ENCODE results near the gene GPC4. TPM values are rescaled to one million over a fixed set of nuclear protein-coding genes. Genes with fewer than 3 reads are reported as not detected.

GPC4 gene
- total RNA-seq, 1 donor from 2014 or later = 49.1 TPM

DNA sequence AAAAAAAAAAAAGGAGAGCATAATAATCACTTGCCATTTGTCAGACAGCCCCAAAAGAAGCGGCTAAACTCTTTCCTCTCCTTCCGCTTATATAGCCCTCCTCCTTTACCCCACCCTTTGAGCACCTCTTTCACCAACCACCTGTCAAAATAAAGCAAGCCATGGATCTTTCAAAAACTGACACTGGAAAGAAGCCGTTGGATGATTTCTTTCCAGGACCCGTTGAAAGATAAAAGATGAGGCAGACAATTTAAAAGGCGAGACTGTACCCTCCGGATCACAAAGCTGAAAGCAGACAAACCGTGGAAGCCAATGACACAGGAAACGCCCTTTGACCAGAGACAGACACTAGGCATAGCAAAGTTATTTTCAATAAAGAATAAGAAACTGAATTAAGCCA, 22.6 kb downstream of the GPC4 start:
- Histone ChIP-seq H3K9me3 (ENCODE audit: control insufficient read depth in 3 of 3, low read length in 3 of 3) (no peaks in the 10 kb centered on the region), H3K9ac (ENCODE audit: low read depth in 1 of 3, low read length in 3 of 3) (no peak overlapping the region), H3K27me3 (ENCODE audit: control insufficient read depth in 3 of 3, insufficient read depth in 3 of 3, low read length in 3 of 3) (peaks cover 0 to 6% (median 0%) of the 10 kb centered on the region in 3 donors), H3K36me3 (ENCODE audit: control insufficient read depth in 3 of 3, insufficient read depth in 3 of 3, low read length in 3 of 3) (no peaks in the 10 kb centered on the region), H3K27ac (ENCODE audit: low read depth, low read length) (no peak overlapping the region), H3K4me1 (ENCODE audit: control insufficient read depth in 3 of 3, insufficient read depth in 3 of 3, low read length in 3 of 3) (peaks cover 3 to 11% (median 4%) of the 10 kb centered on the region in 3 donors), H3K4me3 (ENCODE audit: low read length in 3 of 3) (no peak overlapping the region)

DNA sequence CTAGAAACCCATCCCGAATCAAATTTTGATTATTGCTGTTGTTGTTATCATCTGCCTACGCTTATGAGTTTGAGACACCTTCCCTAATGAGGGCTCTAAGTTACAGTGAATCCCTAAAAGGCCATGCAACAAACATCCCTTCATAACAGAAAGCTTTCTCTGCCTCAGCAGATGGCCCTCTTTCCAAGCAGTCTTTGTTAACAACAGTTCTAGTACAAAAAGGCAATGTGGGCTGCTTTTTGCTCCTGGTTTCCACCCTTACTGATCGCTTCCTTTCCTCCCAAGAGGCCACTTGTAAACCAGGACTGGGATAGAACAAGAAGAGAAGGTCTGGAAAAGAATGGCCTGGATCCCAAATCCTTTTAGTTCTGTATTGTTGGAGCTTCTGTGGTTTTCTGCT, 24.2 kb downstream of the GPC4 start:
- no peak overlapping the region for H3K9ac ChIP-seq (ENCODE audit: low read depth in 1 of 3, low read length in 3 of 3)
- H3K27ac ChIP-seq (ENCODE audit: low read depth, low read length) = no peak overlapping the region
- peaks cover 3 to 15% (median 4%) of the 10 kb centered on the region in 3 donors for H3K4me1 ChIP-seq (ENCODE audit: control insufficient read depth in 3 of 3, insufficient read depth in 3 of 3, low read length in 3 of 3)
- no peaks in the 10 kb centered on the region for H3K36me3 ChIP-seq (ENCODE audit: control insufficient read depth in 3 of 3, insufficient read depth in 3 of 3, low read length in 3 of 3)
- H3K27me3 ChIP-seq (ENCODE audit: control insufficient read depth in 3 of 3, insufficient read depth in 3 of 3, low read length in 3 of 3) = peaks cover 0 to 6% (median 0%) of the 10 kb centered on the region in 3 donors
- H3K4me3 ChIP-seq (ENCODE audit: low read length in 3 of 3) = no peak overlapping the region
- H3K9me3 ChIP-seq (ENCODE audit: control insufficient read depth in 3 of 3, low read length in 3 of 3) = no peaks in the 10 kb centered on the region

DNA sequence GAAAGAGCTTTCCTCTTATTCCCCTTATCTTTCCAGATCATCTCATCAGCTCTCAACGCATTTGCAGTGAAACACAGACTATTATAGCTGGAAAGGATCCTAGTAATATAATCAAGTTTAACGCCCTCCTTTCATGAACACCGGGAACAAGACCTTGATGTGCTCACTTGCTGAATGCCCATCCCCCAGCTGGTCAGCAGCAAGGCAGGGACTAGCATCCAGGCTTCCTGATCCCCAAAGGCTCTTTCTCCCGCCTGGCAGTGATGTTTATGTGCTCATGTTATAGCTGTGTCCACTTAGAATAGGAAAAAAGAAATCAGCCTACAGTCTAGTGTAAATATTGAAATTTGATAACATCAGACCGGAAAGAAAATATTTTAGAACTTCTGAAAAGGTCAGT, 24.6 kb downstream of the GPC4 start:
- Histone ChIP-seq H3K4me3 (ENCODE audit: low read length in 3 of 3) (no peak overlapping the region), H3K27ac (ENCODE audit: low read depth, low read length) (no peak overlapping the region), H3K36me3 (ENCODE audit: control insufficient read depth in 3 of 3, insufficient read depth in 3 of 3, low read length in 3 of 3) (no peaks in the 10 kb centered on the region), H3K27me3 (ENCODE audit: control insufficient read depth in 3 of 3, insufficient read depth in 3 of 3, low read length in 3 of 3) (peaks cover 0 to 6% (median 0%) of the 10 kb centered on the region in 3 donors), H3K9me3 (ENCODE audit: control insufficient read depth in 3 of 3, low read length in 3 of 3) (no peaks in the 10 kb centered on the region), H3K9ac (ENCODE audit: low read depth in 1 of 3, low read length in 3 of 3) (no peak overlapping the region), H3K4me1 (ENCODE audit: control insufficient read depth in 3 of 3, insufficient read depth in 3 of 3, low read length in 3 of 3) (peaks cover 3 to 15% (median 4%) of the 10 kb centered on the region in 3 donors)

DNA sequence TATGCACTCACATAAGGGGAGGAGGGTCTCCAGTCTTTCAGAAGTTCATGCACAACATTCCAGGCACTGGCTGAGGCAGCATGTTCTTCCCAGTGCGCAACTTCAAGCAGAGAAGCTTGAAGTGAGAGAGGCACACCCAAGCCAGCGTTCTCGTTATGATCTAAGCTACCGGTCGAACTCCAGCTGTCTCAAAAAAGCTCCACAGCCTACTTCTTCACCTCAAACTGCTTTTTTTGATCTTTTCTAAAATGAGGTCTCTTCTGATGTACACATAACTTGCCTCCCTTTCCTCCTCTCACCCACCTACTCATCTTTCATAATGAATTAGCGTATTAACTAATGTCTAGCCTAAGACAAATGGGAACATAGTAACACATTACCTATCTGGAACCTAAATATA, 25.3 kb downstream of the GPC4 start:
- Histone ChIP-seq H3K4me1 (ENCODE audit: control insufficient read depth in 3 of 3, insufficient read depth in 3 of 3, low read length in 3 of 3) (peaks cover 3 to 15% (median 4%) of the 10 kb centered on the region in 3 donors), H3K9ac (ENCODE audit: low read depth in 1 of 3, low read length in 3 of 3) (no peak overlapping the region), H3K9me3 (ENCODE audit: control insufficient read depth in 3 of 3, low read length in 3 of 3) (no peaks in the 10 kb centered on the region), H3K27ac (ENCODE audit: low read depth, low read length) (no peak overlapping the region), H3K27me3 (ENCODE audit: control insufficient read depth in 3 of 3, insufficient read depth in 3 of 3, low read length in 3 of 3) (peaks cover 0 to 6% (median 0%) of the 10 kb centered on the region in 3 donors), H3K36me3 (ENCODE audit: control insufficient read depth in 3 of 3, insufficient read depth in 3 of 3, low read length in 3 of 3) (no peaks in the 10 kb centered on the region), H3K4me3 (ENCODE audit: low read length in 3 of 3) (no peak overlapping the region)

DNA sequence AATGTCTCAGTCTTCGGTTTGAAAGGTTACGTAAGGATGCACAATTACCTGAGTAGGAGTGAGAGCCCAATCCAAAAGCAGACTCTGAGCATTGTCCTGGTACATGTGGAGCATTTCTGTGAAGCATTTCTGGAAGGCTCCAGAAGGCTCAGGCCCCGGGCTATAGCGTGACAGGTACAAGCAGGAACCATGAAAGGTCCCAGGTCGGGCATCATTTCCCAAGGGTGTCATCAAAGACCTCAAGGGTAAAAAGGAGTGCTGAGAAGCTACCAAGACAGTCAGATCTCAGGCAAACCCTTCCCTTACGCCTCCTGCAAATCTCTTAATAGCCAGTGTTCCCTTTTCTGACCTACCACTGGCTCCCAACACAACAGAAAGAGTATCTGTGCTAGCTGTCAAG, 30.8 kb downstream of the GPC4 start:
- Histone ChIP-seq H3K27ac (ENCODE audit: low read depth, low read length) (no peak overlapping the region), H3K9me3 (ENCODE audit: control insufficient read depth in 3 of 3, low read length in 3 of 3) (no peaks in the 10 kb centered on the region), H3K4me3 (ENCODE audit: low read length in 3 of 3) (no peak overlapping the region), H3K36me3 (ENCODE audit: control insufficient read depth in 3 of 3, insufficient read depth in 3 of 3, low read length in 3 of 3) (no peaks in the 10 kb centered on the region), H3K4me1 (ENCODE audit: control insufficient read depth in 3 of 3, insufficient read depth in 3 of 3, low read length in 3 of 3) (peaks cover 2 to 4% (median 3%) of the 10 kb centered on the region in 3 donors), H3K27me3 (ENCODE audit: control insufficient read depth in 3 of 3, insufficient read depth in 3 of 3, low read length in 3 of 3) (no peaks in the 10 kb centered on the region), H3K9ac (ENCODE audit: low read depth in 1 of 3, low read length in 3 of 3) (no peak overlapping the region)

DNA sequence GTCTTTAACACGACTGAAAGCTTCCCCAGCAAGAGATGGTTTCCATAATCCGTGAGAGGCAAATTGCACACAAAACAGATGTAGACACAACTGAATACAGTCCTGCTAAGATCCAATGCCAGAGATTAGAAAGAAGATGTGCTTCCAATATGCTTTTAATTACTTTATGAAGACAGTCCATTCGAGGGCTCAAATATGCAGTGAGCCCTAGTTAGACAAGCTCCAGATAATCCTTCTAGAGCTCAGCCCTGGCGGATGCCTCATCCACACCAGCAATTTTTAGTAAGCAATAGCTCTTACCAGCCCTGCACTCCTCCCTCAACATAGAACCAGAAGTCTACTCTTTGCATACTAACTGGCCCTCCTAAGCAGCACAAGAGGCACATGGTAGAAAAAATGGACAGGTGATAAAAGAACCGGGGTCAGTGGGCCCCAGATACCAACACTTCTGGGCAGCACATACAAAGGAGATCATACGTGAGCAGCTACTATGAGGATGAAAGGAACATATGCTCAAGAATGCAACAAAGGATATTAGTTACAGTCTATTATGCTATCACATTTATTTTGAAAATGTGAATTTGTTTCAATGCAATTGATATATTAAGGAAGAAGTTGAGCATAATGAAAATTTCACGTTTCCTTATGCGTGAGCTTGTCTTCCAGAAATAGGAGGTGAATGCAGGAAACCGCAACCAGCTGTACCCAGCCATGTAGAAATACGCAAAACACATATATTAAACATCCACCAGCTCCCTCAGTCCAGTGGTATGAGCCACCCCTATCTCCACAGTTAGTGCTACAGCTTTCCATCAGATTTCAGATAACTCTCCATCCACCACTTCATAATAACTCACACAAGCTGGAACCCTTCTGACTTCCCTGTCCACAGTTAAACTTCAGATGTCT, 34.3 kb downstream of the GPC4 start:
- Histone ChIP-seq H3K4me1 (ENCODE audit: control insufficient read depth in 3 of 3, insufficient read depth in 3 of 3, low read length in 3 of 3) (peaks cover 5 to 18% (median 12%) of the 10 kb centered on the region in 3 donors), H3K36me3 (ENCODE audit: control insufficient read depth in 3 of 3, insufficient read depth in 3 of 3, low read length in 3 of 3) (no peaks in the 10 kb centered on the region), H3K9ac (ENCODE audit: low read depth in 1 of 3, low read length in 3 of 3) (no peak overlapping the region), H3K4me3 (ENCODE audit: low read length in 3 of 3) (no peak overlapping the region), H3K9me3 (ENCODE audit: control insufficient read depth in 3 of 3, low read length in 3 of 3) (no peaks in the 10 kb centered on the region), H3K27ac (ENCODE audit: low read depth, low read length) (no peak overlapping the region), H3K27me3 (ENCODE audit: control insufficient read depth in 3 of 3, insufficient read depth in 3 of 3, low read length in 3 of 3) (no peaks in the 10 kb centered on the region)

DNA sequence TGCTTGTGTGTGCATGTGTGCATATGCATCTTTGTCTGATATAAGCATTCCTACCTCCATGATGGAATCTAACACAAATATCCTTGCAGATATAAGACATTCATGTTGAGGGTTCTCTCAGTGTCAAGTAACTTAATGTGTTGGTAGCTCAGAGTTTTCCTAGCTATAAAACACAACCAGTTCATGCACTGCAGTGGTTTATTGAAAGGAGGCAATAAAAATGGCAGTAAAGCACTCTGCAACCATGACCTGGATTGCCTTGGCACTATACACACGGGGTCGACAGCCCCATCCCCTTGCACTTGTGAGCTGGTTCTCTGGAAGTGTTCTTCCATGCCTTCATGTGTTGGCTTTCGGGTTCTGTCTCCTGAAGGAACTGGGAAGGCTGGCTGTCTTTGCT, 38.9 kb downstream of the GPC4 start:
- H3K27me3 ChIP-seq (ENCODE audit: control insufficient read depth in 3 of 3, insufficient read depth in 3 of 3, low read length in 3 of 3) = no peaks in the 10 kb centered on the region

DNA sequence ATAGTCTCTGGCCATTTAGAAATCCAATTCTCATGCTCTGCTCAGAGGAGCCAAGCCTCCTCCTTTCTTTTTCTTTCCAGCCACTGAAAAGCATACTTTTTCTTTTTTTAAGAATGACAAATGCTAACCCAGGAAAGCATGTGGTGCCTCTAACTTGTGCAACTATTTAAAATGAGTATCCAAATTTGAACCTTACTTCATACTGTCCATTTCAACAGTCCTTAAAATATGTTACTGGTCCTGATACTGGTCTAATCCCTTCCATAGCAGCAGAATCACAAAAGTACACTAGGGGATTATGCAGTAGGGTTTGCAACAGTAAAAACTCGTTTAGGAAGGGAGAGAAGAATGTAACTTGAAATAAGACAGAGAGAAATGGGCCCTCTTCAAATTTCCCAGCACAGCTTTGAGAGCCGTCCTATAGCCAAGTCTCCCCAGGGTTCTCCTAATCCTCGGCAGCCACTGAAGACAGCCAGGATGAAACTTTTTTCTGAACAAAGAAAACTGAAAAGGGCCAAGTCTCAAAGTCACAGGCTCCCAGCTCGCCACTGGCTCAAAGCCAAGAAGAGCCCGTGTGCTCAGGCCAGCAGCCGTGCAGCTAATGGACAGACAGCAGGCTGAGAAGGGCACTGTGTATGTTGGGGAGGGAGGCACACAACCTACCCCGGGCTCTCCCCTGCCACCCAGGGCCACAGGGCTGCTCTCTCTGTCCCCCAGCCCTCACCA, 39.5 kb downstream of the GPC4 start:
- Histone ChIP-seq H3K27me3 (ENCODE audit: control insufficient read depth in 3 of 3, insufficient read depth in 3 of 3, low read length in 3 of 3) (no peaks in the 10 kb centered on the region), H3K4me3 (ENCODE audit: low read length in 3 of 3) (no peak overlapping the region), H3K4me1 (ENCODE audit: control insufficient read depth in 3 of 3, insufficient read depth in 3 of 3, low read length in 3 of 3) (peaks cover 8 to 22% (median 14%) of the 10 kb centered on the region in 3 donors), H3K27ac (ENCODE audit: low read depth, low read length) (peak overlapping the region; percentile 3), H3K9ac (ENCODE audit: low read depth in 1 of 3, low read length in 3 of 3) (no peak overlapping the region), H3K36me3 (ENCODE audit: control insufficient read depth in 3 of 3, insufficient read depth in 3 of 3, low read length in 3 of 3) (no peaks in the 10 kb centered on the region), H3K9me3 (ENCODE audit: control insufficient read depth in 3 of 3, low read length in 3 of 3) (no peaks in the 10 kb centered on the region)

More for the DNA sequence above, 38.9 kb downstream of the GPC4 start:
- Histone ChIP-seq H3K4me1 (ENCODE audit: control insufficient read depth in 3 of 3, insufficient read depth in 3 of 3, low read length in 3 of 3) (peaks cover 8 to 22% (median 14%) of the 10 kb centered on the region in 3 donors), H3K27ac (ENCODE audit: low read depth, low read length) (no peak overlapping the region), H3K9ac (ENCODE audit: low read depth in 1 of 3, low read length in 3 of 3) (no peak overlapping the region), H3K9me3 (ENCODE audit: control insufficient read depth in 3 of 3, low read length in 3 of 3) (no peaks in the 10 kb centered on the region), H3K4me3 (ENCODE audit: low read length in 3 of 3) (no peak overlapping the region), H3K36me3 (ENCODE audit: control insufficient read depth in 3 of 3, insufficient read depth in 3 of 3, low read length in 3 of 3) (no peaks in the 10 kb centered on the region)

DNA sequence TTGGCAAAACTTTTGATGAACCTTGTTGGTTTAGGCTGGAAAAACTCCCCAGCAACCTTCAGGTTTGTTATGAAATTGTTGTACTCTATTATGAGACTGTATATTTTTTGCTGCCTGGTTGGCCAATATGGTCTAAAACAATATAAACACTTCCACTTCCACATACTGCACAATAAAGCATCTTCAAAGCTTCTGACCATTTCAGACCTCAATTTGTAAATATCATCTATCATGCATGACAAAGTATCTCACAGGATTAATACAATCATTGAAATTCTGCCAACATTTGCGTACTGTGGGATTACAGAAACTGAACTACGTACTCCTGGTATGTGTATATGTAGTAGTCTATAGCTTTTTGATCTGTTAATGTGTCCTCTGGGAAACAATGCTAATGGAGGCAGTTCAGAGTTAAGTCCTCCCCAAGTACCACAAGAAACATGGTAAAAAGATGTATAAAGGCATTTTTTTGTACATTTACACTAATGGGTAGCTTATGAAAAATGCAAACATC, 40.4 kb downstream of the GPC4 start:
- Histone ChIP-seq H3K36me3 (ENCODE audit: control insufficient read depth in 3 of 3, insufficient read depth in 3 of 3, low read length in 3 of 3) (no peaks in the 10 kb centered on the region), H3K27ac (ENCODE audit: low read depth, low read length) (no peak overlapping the region), H3K4me1 (ENCODE audit: control insufficient read depth in 3 of 3, insufficient read depth in 3 of 3, low read length in 3 of 3) (peaks cover 8 to 22% (median 18%) of the 10 kb centered on the region in 3 donors), H3K4me3 (ENCODE audit: low read length in 3 of 3) (no peak overlapping the region), H3K9ac (ENCODE audit: low read depth in 1 of 3, low read length in 3 of 3) (no peak overlapping the region), H3K27me3 (ENCODE audit: control insufficient read depth in 3 of 3, insufficient read depth in 3 of 3, low read length in 3 of 3) (no peaks in the 10 kb centered on the region), H3K9me3 (ENCODE audit: control insufficient read depth in 3 of 3, low read length in 3 of 3) (no peaks in the 10 kb centered on the region)

Measured in skeletal muscle tissue (tissue), 4 donors.